GM15510 (cell line): ENCODE results near the gene NACC1.

ENCODE experiments used
- POLR2A ChIP-seq: IDR thresholded peaks from 3 replicates; pipeline ENCODE4 v1.6.1; 2011; ENCODE audit warnings: borderline replicate concordance; ENCODE audit not compliant: insufficient read length; ENCODE audit errors: extremely low read depth

Gene NACC1

GRCh38 chr19:13082192-13083007, 35.7 kb upstream of the NACC1 start:
- no peak for TF ChIP-seq POLR2A

- TF ChIP-seq POLR2A = no peak
These were observed 35.1 kb upstream of the NACC1 start for GRCh38 chr19:13083008-13083404.

GRCh38 chr19:13083627-13084026, 34.4 kb upstream of the NACC1 start:
- no peak for TF ChIP-seq POLR2A

GRCh38 chr19:13085666-13086065, 32.4 kb upstream of the NACC1 start:
- TF ChIP-seq POLR2A = no peak

GRCh38 chr19:13086341-13086740, 31.7 kb upstream of the NACC1 start:
- no peak for TF ChIP-seq POLR2A

- TF ChIP-seq POLR2A = no peak
These were observed 30.8 kb upstream of the NACC1 start for GRCh38 chr19:13087295-13087694.

GRCh38 chr19:13087795-13088537, 30.1 kb upstream of the NACC1 start:
- no peak for TF ChIP-seq POLR2A

- no peak for TF ChIP-seq POLR2A
These were observed 28.8 kb upstream of the NACC1 start for GRCh38 chr19:13089139-13089856.

- TF ChIP-seq POLR2A = no peak
These were observed 28.1 kb upstream of the NACC1 start for GRCh38 chr19:13089857-13090507.

- TF ChIP-seq POLR2A = no peak
These were observed 27.4 kb upstream of the NACC1 start for GRCh38 chr19:13090511-13091231.

- no peak for TF ChIP-seq POLR2A
These were observed 26.5 kb upstream of the NACC1 start for GRCh38 chr19:13091400-13092157.

GRCh38 chr19:13092158-13092543, 25.9 kb upstream of the NACC1 start:
- no peak for TF ChIP-seq POLR2A

GRCh38 chr19:13092606-13093235, 25.3 kb upstream of the NACC1 start:
- no peak for TF ChIP-seq POLR2A
